Caco-2 (cell line): ENCODE measurements around the gene BRD2. TPM values are rescaled to one million over a fixed set of nuclear protein-coding genes. Genes with fewer than 3 reads are reported as not detected.

Experiments
- BruUV-seq: library from RNA; stranded (reverse); fragments of 400-500 nt; replicated peaks from 2 replicates; lab custom pipeline; 2021; lab: Mats Ljungman, UMichigan
- CTCF ChIA-PET: fragments of 300-600 bp; sonication (Branson Sonifier 250); formaldehyde crosslinking; loops from one replicate; lab custom pipeline; 2022; ENCODE audit warnings: antibody characterized with exemption; lab: Charles Lee
- POLR2A ChIA-PET: fragments of 300-600 bp; sonication (Branson Sonifier 250); formaldehyde crosslinking; loops from one replicate; lab custom pipeline; 2022; ENCODE audit warnings: antibody characterized with exemption; lab: Charles Lee
- DNase-seq, 2 experiments: peaks; one replicate each; pipeline versions ENCODE4 v3.0.0 to v3.0.0-alpha.2; 2020 to 2022
- H3K27me3 ChIP-seq: replicated peaks from 2 replicates; pipeline ENCODE4 v1.6.0; 2011; ENCODE audit warnings: low read length; ENCODE audit not compliant: control insufficient read depth, insufficient read depth
- H3K36me3 ChIP-seq: 2 replicates; pipeline ENCODE4 v1.5.1; 2011; ENCODE audit warnings: low read length; ENCODE audit not compliant: control insufficient read depth, insufficient read depth
- H3K4me1 ChIP-seq: fragments of 250-450 bp; sonication (Bioruptor Pico); 2 replicates; pipeline ENCODE4 v1.5.1; 2020; ENCODE audit warnings: mild to moderate bottlenecking
- H3K4me3 ChIP-seq: 2 replicates; pipeline ENCODE4 v1.5.1; 2011; ENCODE audit warnings: low read depth, mild to moderate bottlenecking, control low read depth, low read length
- H3K9me3 ChIP-seq: fragments of 250-450 bp; sonication (Bioruptor Pico); 2 replicates; pipeline ENCODE4 v1.5.1; 2020; ENCODE audit warnings: mild to moderate bottlenecking, moderate library complexity
- H3K27ac Mint-ChIP-seq: one replicate; pipeline ENCODE4 v1.8.0; 2022; ENCODE audit warnings: mixed read lengths; ENCODE audit not compliant: unreplicated experiment
- H3K27me3 Mint-ChIP-seq: one replicate; pipeline ENCODE4 v1.8.0; 2022; ENCODE audit warnings: mixed read lengths; ENCODE audit not compliant: insufficient read depth, unreplicated experiment
- H3K36me3 Mint-ChIP-seq: one replicate; pipeline ENCODE4 v1.8.0; 2022; ENCODE audit warnings: mild to moderate bottlenecking, mixed read lengths; ENCODE audit not compliant: insufficient read depth, unreplicated experiment
- H3K4me1 Mint-ChIP-seq: one replicate; pipeline ENCODE4 v1.8.0; 2022; ENCODE audit warnings: low read depth, mixed read lengths; ENCODE audit not compliant: unreplicated experiment
- H3K4me3 Mint-ChIP-seq: one replicate; pipeline ENCODE4 v1.8.0; 2022; ENCODE audit warnings: mild to moderate bottlenecking, moderate library complexity, mixed read lengths; ENCODE audit not compliant: unreplicated experiment
- H3K9me3 Mint-ChIP-seq: one replicate; pipeline ENCODE4 v1.8.0; 2022; ENCODE audit warnings: mixed read lengths; ENCODE audit not compliant: unreplicated experiment
- intact Hi-C: fragments of 100-400 bp; cut with micrococcal nuclease; formaldehyde crosslinking; loops from one replicate; pipeline ENCODE4 v1.10.0; 2022; ENCODE audit not compliant: unreplicated experiment
- total RNA-seq: library from RNA; stranded (reverse); gene quantifications from 2 replicates; pipeline ENCODE4 v1.2.3, GENCODE V29; 2022
- TF ChIP-seq, protein P1 (sequence below), 2 experiments: fragments of 200-600 bp in 1 of 2; IDR thresholded peaks; 1 replicate in 1 of 2; 2 replicates in 1 of 2; pipeline versions ENCODE4 v1.5.1 to v1.8.0; 2011 to 2022; ENCODE audit warnings: antibody characterized with exemption in 1 of 2, control low read depth in 1 of 2, inconsistent platforms in 1 of 2, low read depth in 1 of 2, low read length in 1 of 2, mild to moderate bottlenecking in 1 of 2, moderate library complexity in 1 of 2; ENCODE audit not compliant: insufficient read depth in 1 of 2, severe bottlenecking in 1 of 2, unreplicated experiment in 1 of 2

BRD2 gene
- total RNA-seq, 1 experiment from 2014 or later: 200 TPM

DNA sequence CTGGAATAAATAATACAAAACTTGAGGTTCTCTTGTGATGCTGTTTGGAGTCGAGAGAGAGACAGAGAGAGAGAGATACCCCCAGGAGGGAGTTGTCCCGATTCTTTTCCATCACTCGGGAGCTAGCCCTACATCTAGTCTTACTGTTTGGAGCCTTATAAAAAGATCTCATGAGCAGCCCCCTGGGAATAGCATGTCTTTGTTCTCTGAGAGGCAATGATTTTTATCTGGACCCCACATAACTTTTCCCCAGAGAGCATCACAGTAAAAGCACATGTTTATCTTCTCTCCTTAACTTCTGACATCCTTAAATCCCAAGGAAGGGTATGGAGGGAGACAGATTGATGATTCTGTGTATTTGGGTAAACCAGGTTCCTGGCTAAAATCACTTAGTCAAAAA lies 61.9 kb downstream of the BRD2 start:
- H3K4me1 Mint-ChIP-seq: no peaks in the 10 kb centered on the region
- DNase-seq: no peak
- BruUV-seq: no TSS peak
- no peak overlapping the region for H3K4me3 Mint-ChIP-seq
- H3K27me3 ChIP-seq: no peaks in the 10 kb centered on the region
- H3K4me1 ChIP-seq: no peaks in the 10 kb centered on the region
- H3K36me3 Mint-ChIP-seq: no peaks in the 10 kb centered on the region
- CTCF ChIA-PET: no interaction called here
- peaks cover 8% of the 10 kb centered on the region; the same call in 1 of the 2 replicates for H3K9me3 ChIP-seq
- POLR2A ChIA-PET: no interaction called here
- intact Hi-C loops: no loop called here
- H3K27me3 Mint-ChIP-seq: peaks cover 27% of the 10 kb centered on the region
- H3K4me3 ChIP-seq: no peak overlapping the region
- no peaks in the 10 kb centered on the region for H3K36me3 ChIP-seq
- peaks cover 15% of the 10 kb centered on the region for H3K9me3 Mint-ChIP-seq
- TF ChIP-seq, protein P1, sequence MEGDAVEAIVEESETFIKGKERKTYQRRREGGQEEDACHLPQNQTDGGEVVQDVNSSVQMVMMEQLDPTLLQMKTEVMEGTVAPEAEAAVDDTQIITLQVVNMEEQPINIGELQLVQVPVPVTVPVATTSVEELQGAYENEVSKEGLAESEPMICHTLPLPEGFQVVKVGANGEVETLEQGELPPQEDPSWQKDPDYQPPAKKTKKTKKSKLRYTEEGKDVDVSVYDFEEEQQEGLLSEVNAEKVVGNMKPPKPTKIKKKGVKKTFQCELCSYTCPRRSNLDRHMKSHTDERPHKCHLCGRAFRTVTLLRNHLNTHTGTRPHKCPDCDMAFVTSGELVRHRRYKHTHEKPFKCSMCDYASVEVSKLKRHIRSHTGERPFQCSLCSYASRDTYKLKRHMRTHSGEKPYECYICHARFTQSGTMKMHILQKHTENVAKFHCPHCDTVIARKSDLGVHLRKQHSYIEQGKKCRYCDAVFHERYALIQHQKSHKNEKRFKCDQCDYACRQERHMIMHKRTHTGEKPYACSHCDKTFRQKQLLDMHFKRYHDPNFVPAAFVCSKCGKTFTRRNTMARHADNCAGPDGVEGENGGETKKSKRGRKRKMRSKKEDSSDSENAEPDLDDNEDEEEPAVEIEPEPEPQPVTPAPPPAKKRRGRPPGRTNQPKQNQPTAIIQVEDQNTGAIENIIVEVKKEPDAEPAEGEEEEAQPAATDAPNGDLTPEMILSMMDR (IDR thresholded peaks at IDR 0.05; ENCODE audit: insufficient read depth in 1 of 2, low read depth in 1 of 2, low read length in 1 of 2, severe bottlenecking in 1 of 2, unreplicated experiment in 1 of 2): no peak
- no peak overlapping the region for H3K27ac Mint-ChIP-seq

Other genes starting within 250 kb of the BRD2 start
- gene HLA-DQA2, start 227.2 kb upstream of the BRD2 start, total RNA-seq: not detected in 2 replicates
- not detected in 2 replicates for gene HLA-DQB2, start 205.1 kb upstream of the BRD2 start, total RNA-seq
- gene HLA-DOB, start 151.6 kb upstream of the BRD2 start, total RNA-seq: 0.61 and 0.65 TPM in 2 replicates
- gene TAP2, start 129.9 kb upstream of the BRD2 start, total RNA-seq: 10.3 and 11.9 TPM in 2 replicates
- gene PSMB8, start 124.5 kb upstream of the BRD2 start, total RNA-seq: 3.7 and 3.9 TPM in 2 replicates
- 2.4 and 3.7 TPM in 2 replicates for gene TAP1, start 114.9 kb upstream of the BRD2 start, total RNA-seq
- 1.3 TPM in 1 of 2 replicates, not detected in the other for gene PSMB9, start 114.4 kb upstream of the BRD2 start, total RNA-seq
- not detected in 2 replicates for gene HLA-DMB, start 27.6 kb upstream of the BRD2 start, total RNA-seq
- 1.6 and 2.1 TPM in 2 replicates for gene HLA-DMA, start 15.5 kb upstream of the BRD2 start, total RNA-seq
- gene HLA-DOA, start 41.0 kb downstream of the BRD2 start, total RNA-seq: not detected in 2 replicates
- gene HLA-DPA1, start 105.1 kb downstream of the BRD2 start, total RNA-seq: not detected in 2 replicates
- not detected in 2 replicates for gene HLA-DPB1, start 107.4 kb downstream of the BRD2 start, total RNA-seq
- 1.3 and 1.5 TPM in 2 replicates for gene COL11A2, start 223.9 kb downstream of the BRD2 start, total RNA-seq
- 29.5 and 30.4 TPM in 2 replicates for gene RXRB, start 232.1 kb downstream of the BRD2 start, total RNA-seq
- 140 and 141 TPM in 2 replicates for gene SLC39A7, start 232.3 kb downstream of the BRD2 start, total RNA-seq
- 10.0 and 12.5 TPM in 2 replicates for gene HSD17B8, start 236.1 kb downstream of the BRD2 start, total RNA-seq
- gene RING1, start 239.9 kb downstream of the BRD2 start, total RNA-seq: 31.3 and 32.0 TPM in 2 replicates